Stomach (tissue), 4 donors: Measurements from ENCODE around the gene NFIC.

Source experiments
- EP300 ChIP-seq: sonication (generic); formaldehyde crosslinking; IDR thresholded peaks from one replicate; pipeline ENCODE4 v1.6.1; 2017; ENCODE audit warnings: antibody characterized with exemption
- POLR2A ChIP-seq, 4 donors: fragments of 450-650 bp; IDR thresholded peaks; one replicate each; pipeline ENCODE4 v1.6.1; 2016; ENCODE audit warnings: antibody characterized with exemption in 4 of 4, control low read depth in 2 of 4, mild to moderate bottlenecking in 1 of 4, moderate library complexity in 1 of 4
- POLR2AphosphoS5 ChIP-seq, 3 donors: sonication (generic); formaldehyde crosslinking; IDR thresholded peaks; one replicate each; pipeline ENCODE4 v1.6.1; 2016; ENCODE audit warnings: antibody characterized with exemption in 3 of 3
- TF ChIP-seq, protein P1 (sequence below), 7 experiments: fragments of 450-650 bp in 4 of 7; fragments of 200-600 bp in 3 of 7; sonication (generic) in 3 of 7; IDR thresholded peaks; one replicate each; pipeline ENCODE4 v1.5.1; 2016 to 2019; ENCODE audit warnings: antibody characterized with exemption in 7 of 7, control low read depth in 2 of 7, mild to moderate bottlenecking in 1 of 7

DNA sequence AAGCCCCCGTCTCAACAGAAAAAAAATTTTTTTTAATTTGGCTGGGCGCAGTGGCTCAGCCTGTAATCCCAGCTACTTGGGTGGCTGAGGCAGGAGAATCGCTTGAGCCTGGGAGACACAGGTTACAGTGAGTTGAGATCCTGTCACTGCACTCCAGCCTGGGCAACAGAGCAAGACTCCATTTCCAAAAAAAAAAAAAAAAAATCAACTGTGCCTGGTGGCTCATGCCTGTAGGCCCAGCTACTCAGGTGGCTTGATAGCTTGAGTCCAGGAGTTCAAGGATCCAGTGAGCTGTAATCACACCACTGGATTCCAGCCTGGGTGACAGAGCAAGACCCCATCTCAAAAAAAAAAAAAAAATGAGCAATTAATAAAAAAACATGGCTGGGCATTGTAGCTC, 135.4 kb downstream of the NFIC start:
- TF ChIP-seq POLR2AphosphoS5 (IDR thresholded peaks at IDR 0.05) (no peak), POLR2A (IDR thresholded peaks at IDR 0.05) (no peak), EP300 (no peak)
- TF ChIP-seq, protein P1, sequence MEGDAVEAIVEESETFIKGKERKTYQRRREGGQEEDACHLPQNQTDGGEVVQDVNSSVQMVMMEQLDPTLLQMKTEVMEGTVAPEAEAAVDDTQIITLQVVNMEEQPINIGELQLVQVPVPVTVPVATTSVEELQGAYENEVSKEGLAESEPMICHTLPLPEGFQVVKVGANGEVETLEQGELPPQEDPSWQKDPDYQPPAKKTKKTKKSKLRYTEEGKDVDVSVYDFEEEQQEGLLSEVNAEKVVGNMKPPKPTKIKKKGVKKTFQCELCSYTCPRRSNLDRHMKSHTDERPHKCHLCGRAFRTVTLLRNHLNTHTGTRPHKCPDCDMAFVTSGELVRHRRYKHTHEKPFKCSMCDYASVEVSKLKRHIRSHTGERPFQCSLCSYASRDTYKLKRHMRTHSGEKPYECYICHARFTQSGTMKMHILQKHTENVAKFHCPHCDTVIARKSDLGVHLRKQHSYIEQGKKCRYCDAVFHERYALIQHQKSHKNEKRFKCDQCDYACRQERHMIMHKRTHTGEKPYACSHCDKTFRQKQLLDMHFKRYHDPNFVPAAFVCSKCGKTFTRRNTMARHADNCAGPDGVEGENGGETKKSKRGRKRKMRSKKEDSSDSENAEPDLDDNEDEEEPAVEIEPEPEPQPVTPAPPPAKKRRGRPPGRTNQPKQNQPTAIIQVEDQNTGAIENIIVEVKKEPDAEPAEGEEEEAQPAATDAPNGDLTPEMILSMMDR (IDR thresholded peaks at IDR 0.05): no peak
